ENCODE measurements around the gene NDUFS6.

NDUFS6 gene

GRCh38 chr5:1756481-1756880 lies 44.7 kb upstream of the NDUFS6 start:
- TF ChIP-seq ZFX (IDR thresholded peaks at IDR 0.05) (no peak), CTCF (conservative IDR thresholded peaks at IDR 0.05) (no peak)
- no peak overlapping the region for H3K27ac ChIP-seq

GRCh38 chr5:1757511-1757910 lies 43.7 kb upstream of the NDUFS6 start:
- no peak for TF ChIP-seq CTCF (conservative IDR thresholded peaks at IDR 0.05)
- no peak for TF ChIP-seq ZFX (IDR thresholded peaks at IDR 0.05)
- H3K27ac ChIP-seq = no peak overlapping the region

- no peak for TF ChIP-seq CTCF (conservative IDR thresholded peaks at IDR 0.05)
- TF ChIP-seq ZFX (IDR thresholded peaks at IDR 0.05) = no peak
- H3K27ac ChIP-seq = no peak overlapping the region
Observed at GRCh38 chr5:1758574-1758973, 42.6 kb upstream of the NDUFS6 start.

- TF ChIP-seq CTCF (conservative IDR thresholded peaks at IDR 0.05) = no peak
- TF ChIP-seq ZFX (IDR thresholded peaks at IDR 0.05) = no peak
- H3K27ac ChIP-seq = no peak overlapping the region
Observed at GRCh38 chr5:1759378-1759970, 41.7 kb upstream of the NDUFS6 start.

- TF ChIP-seq ZFX (IDR thresholded peaks at IDR 0.05) = no peak
- TF ChIP-seq CTCF (conservative IDR thresholded peaks at IDR 0.05) = no peak
- H3K27ac ChIP-seq = no peak overlapping the region
Observed at GRCh38 chr5:1760231-1760630, 41.0 kb upstream of the NDUFS6 start.

GRCh38 chr5:1760656-1761452 lies 40.4 kb upstream of the NDUFS6 start:
- TF ChIP-seq CTCF (conservative IDR thresholded peaks at IDR 0.05) (no peak), ZFX (IDR thresholded peaks at IDR 0.05) (no peak)
- H3K27ac ChIP-seq = no peak overlapping the region

GRCh38 chr5:1761453-1761755 lies 39.8 kb upstream of the NDUFS6 start:
- TF ChIP-seq ZFX (IDR thresholded peaks at IDR 0.05) (no peak), CTCF (conservative IDR thresholded peaks at IDR 0.05) (no peak)
- H3K27ac ChIP-seq = no peak overlapping the region
